B cell (primary cell): ENCODE results near the gene OR2Y1. TPM values are rescaled to one million over a fixed set of nuclear protein-coding genes. Genes with fewer than 3 reads are reported as not detected.
A peak's percentile ranks its signal among the peaks of the same experiment; 100 is the strongest.

Source experiments
- ATAC-seq: fragments of 200-7000 bp; cut with Tn5 transposase; one replicate; pipeline ENCODE4 v1.10.0; 2021; ENCODE audit warnings: low read depth, mild to moderate bottlenecking, moderate number of reproducible peaks, moderate library complexity
- CTCF ChIA-PET: fragments of 350-600 bp; sonication (Branson Sonifier 250); formaldehyde crosslinking; loops from one replicate; lab custom pipeline; 2021; ENCODE audit warnings: antibody characterized with exemption, inconsistent platforms; lab: Charles Lee
- POLR2A ChIA-PET: fragments of 350-600 bp; sonication (Branson Sonifier 250); formaldehyde crosslinking; loops from one replicate; lab custom pipeline; 2021; ENCODE audit warnings: antibody characterized with exemption; lab: Charles Lee
- DNase-seq: peaks from one replicate; pipeline ENCODE4 v3.0.0; 2013
- H2AFZ ChIP-seq: 2 replicates; pipeline ENCODE4 v1.6.1; 2012; ENCODE audit warnings: mild to moderate bottlenecking, low read depth, low read length; ENCODE audit not compliant: insufficient read depth, poor library complexity, severe bottlenecking
- H3K27ac ChIP-seq, 2 donors: 1 replicate in 1 of 2; 2 replicates in 1 of 2; pipeline ENCODE4 v1.5.1; 2012 to 2013; ENCODE audit warnings: low read length in 2 of 2, mild to moderate bottlenecking in 2 of 2, moderate library complexity in 1 of 2
- H3K27me3 ChIP-seq, 4 experiments: fragments of 200-600 bp in 1 of 4; sonication (generic) in 1 of 4; replicated peaks in 1 of 4; 1 replicate in 2 of 4; 2 replicates in 2 of 4; pipeline versions ENCODE4 v1.6.1 to v1.7.0; 2013 to 2016; ENCODE audit warnings: low read length in 3 of 4, mild to moderate bottlenecking in 2 of 4, mixed read lengths in 1 of 4, moderate library complexity in 1 of 4; ENCODE audit not compliant: insufficient read depth in 4 of 4, control insufficient read depth in 3 of 4; ENCODE audit errors: control extremely low read depth in 1 of 4
- H3K36me3 ChIP-seq, 2 experiments: replicated peaks in 1 of 2; 1 replicate in 1 of 2; 2 replicates in 1 of 2; pipeline versions ENCODE4 v1.6.1 to v1.7.1; 2013; ENCODE audit warnings: low read length in 1 of 2; ENCODE audit not compliant: insufficient read depth in 2 of 2, control insufficient read depth in 1 of 2; ENCODE audit errors: control extremely low read depth in 1 of 2, extremely low read depth in 1 of 2
- H3K4me1 ChIP-seq, 2 donors: fragments of 200-600 bp in 1 of 2; sonication (generic) in 1 of 2; 1 replicate in 1 of 2; 2 replicates in 1 of 2; pipeline versions ENCODE4 v1.5.1 to v1.6.1; 2013 to 2017; ENCODE audit warnings: low read length in 2 of 2; ENCODE audit not compliant: control insufficient read depth in 2 of 2, insufficient read depth in 2 of 2
- H3K4me2 ChIP-seq: replicated peaks from 2 replicates; pipeline ENCODE3; 2012; ENCODE audit warnings: mild to moderate bottlenecking, low read depth, low read length; ENCODE audit not compliant: poor library complexity, severe bottlenecking
- H3K4me3 ChIP-seq, 5 experiments: fragments of 200-600 bp in 1 of 5; sonication (generic) in 1 of 5; 1 replicate in 3 of 5; 2 replicates in 2 of 5; pipeline versions ENCODE4 v1.5.1 to v1.7.0; 2011 to 2016; ENCODE audit warnings: low read length in 4 of 5, mild to moderate bottlenecking in 4 of 5, low read depth in 2 of 5, control low read depth in 1 of 5, moderate library complexity in 1 of 5; ENCODE audit not compliant: insufficient read depth in 1 of 5; ENCODE audit errors: control extremely low read depth in 1 of 5, extremely low read depth in 1 of 5
- H3K79me2 ChIP-seq: fragments of 200-600 bp; sonication (generic); one replicate; pipeline ENCODE4 v1.6.0; 2016; ENCODE audit warnings: low read length; ENCODE audit not compliant: control insufficient read depth, insufficient read depth
- H3K9ac ChIP-seq: fragments of 200-600 bp; sonication (generic); 2 replicates; pipeline ENCODE4 v1.6.1; 2017; ENCODE audit warnings: mild to moderate bottlenecking, low read length, moderate library complexity
- H3K9me3 ChIP-seq, 3 donors: one replicate each; pipeline versions ENCODE4 v1.6.1 to v1.7.1; 2013; ENCODE audit warnings: low read length in 2 of 3; ENCODE audit not compliant: control insufficient read depth in 2 of 3, insufficient read depth in 1 of 3; ENCODE audit errors: control extremely low read depth in 1 of 3
- H4K20me1 ChIP-seq: 2 replicates; pipeline ENCODE4 v1.6.0; 2012; ENCODE audit warnings: mild to moderate bottlenecking, low read length; ENCODE audit not compliant: insufficient read depth, control insufficient read depth, poor library complexity, severe bottlenecking
- H3K27ac Mint-ChIP-seq: one replicate; pipeline ENCODE4 v1.8.0; 2021; ENCODE audit warnings: mixed read lengths
- H3K27me3 Mint-ChIP-seq: one replicate; pipeline ENCODE4 v1.8.0; 2021; ENCODE audit warnings: mixed read lengths
- H3K4me1 Mint-ChIP-seq: one replicate; pipeline ENCODE4 v1.8.0; 2021; ENCODE audit warnings: mixed read lengths
- H3K4me3 Mint-ChIP-seq: one replicate; pipeline ENCODE4 v1.8.0; 2021; ENCODE audit warnings: mixed read lengths
- H3K9me3 Mint-ChIP-seq: one replicate; pipeline ENCODE4 v1.8.0; 2022; ENCODE audit warnings: mixed read lengths; ENCODE audit not compliant: insufficient read depth
- EZH2 ChIP-seq: IDR thresholded peaks from 2 replicates; pipeline ENCODE4 v1.6.1; 2012; ENCODE audit warnings: borderline replicate concordance, low read depth, mild to moderate bottlenecking, moderate library complexity, low read length; ENCODE audit not compliant: insufficient read depth, poor library complexity, severe bottlenecking
- WGBS: methylation state at CpG from one replicate; pipeline ENCODE4 v1.1.5; 2013; ENCODE audit warnings: missing lambda C conversion rate; ENCODE audit not compliant: insufficient coverage; 5-methylcytosine and 5-hydroxymethylcytosine counted together
- intact Hi-C: fragments of 100-400 bp; cut with micrococcal nuclease; formaldehyde crosslinking; loops from one replicate; pipeline ENCODE4 v1.10.0; 2022
- polyA plus RNA-seq: library from polyadenylated mRNA; depleted of rRNA; stranded (reverse); fragments of >200 nt; gene quantifications from 2 replicates; pipeline ENCODE4 v1.2.3, GENCODE V29; 2012
- total RNA-seq, 2 donors: library from RNA; stranded (reverse); fragments of 120-200 nt in 1 of 2; gene quantifications; 1 replicate in 1 of 2; 2 replicates in 1 of 2; pipeline versions ENCODE4 v1.2.3 to v1.2.4, GENCODE V29; 2013 to 2022
- TF ChIP-seq, protein P1 (sequence below): fragments of 200-600 bp; IDR thresholded peaks from one replicate; pipeline ENCODE4 v1.8.0; 2022; ENCODE audit warnings: antibody characterized with exemption, mild to moderate bottlenecking

OR2Y1 gene
- total and polyA plus RNA-seq, 2 donors (not counting 1 experiment from before 2014, with no cell fraction given): not detected

DNA sequence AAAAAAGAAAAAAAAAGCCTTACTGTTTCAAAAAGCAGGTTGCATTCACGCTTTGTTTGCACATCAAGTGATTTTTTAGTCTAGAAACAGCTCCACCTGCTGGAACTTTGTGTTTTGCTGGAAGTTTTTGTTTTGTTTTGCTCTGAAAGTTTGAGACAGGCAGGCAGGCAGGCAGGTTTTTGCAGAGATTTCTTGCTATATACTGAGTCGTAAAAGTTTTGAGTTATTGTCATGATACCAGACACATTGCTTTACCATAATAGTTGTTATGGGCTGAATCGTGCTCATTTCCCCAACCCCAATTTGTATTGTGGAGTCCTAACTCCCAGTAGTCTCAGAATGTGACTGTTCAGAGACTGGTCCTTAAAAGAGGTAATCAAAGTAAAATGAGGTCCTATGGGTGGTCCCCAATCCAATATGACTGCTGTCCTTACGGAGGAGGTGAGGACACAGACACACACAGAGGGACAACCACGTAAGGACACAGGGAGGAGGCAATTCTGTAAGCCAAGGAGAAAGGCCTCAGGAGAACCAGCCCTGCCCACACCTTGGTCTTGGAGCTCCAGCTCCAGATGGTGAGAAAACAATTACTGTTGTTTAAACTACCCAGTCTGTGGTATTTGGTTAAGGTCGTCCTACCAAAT lies 20.9 kb downstream of the OR2Y1 start:
- H2AFZ ChIP-seq: no peak overlapping the region
- no peak for TF ChIP-seq EZH2
- TF ChIP-seq, protein P1, sequence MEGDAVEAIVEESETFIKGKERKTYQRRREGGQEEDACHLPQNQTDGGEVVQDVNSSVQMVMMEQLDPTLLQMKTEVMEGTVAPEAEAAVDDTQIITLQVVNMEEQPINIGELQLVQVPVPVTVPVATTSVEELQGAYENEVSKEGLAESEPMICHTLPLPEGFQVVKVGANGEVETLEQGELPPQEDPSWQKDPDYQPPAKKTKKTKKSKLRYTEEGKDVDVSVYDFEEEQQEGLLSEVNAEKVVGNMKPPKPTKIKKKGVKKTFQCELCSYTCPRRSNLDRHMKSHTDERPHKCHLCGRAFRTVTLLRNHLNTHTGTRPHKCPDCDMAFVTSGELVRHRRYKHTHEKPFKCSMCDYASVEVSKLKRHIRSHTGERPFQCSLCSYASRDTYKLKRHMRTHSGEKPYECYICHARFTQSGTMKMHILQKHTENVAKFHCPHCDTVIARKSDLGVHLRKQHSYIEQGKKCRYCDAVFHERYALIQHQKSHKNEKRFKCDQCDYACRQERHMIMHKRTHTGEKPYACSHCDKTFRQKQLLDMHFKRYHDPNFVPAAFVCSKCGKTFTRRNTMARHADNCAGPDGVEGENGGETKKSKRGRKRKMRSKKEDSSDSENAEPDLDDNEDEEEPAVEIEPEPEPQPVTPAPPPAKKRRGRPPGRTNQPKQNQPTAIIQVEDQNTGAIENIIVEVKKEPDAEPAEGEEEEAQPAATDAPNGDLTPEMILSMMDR: peak; percentile 65
- Mint-ChIP-seq H3K27ac (no peak overlapping the region), H3K4me3 (no peak overlapping the region), H3K4me1 (no peaks in the 10 kb centered on the region), H3K27me3 (peaks cover 46% of the 10 kb centered on the region), H3K9me3 (no peaks in the 10 kb centered on the region)
- H3K27me3 ChIP-seq: peaks cover 0 to 2% (median 1%) of the 10 kb centered on the region in 4 experiments
- no peaks in the 10 kb centered on the region for H3K79me2 ChIP-seq
- H3K27ac ChIP-seq: no peak overlapping the region
- POLR2A ChIA-PET: no interaction called here
- no peaks in the 10 kb centered on the region for H3K4me1 ChIP-seq
- ATAC-seq: no peak
- intact Hi-C loops: no loop called here
- H3K4me2 ChIP-seq: no peak overlapping the region
- H3K4me3 ChIP-seq: no peak overlapping the region
- no peaks in the 10 kb centered on the region for H4K20me1 ChIP-seq
- WGBS: 52% methylated on average over 3 of the region's 6 CpGs
- DNase-seq: peak; percentile 8
- CTCF ChIA-PET: interaction anchor here (0.6 to 1.8 kb wide), 8 partner anchors 12 to 426 kb away, joined by 3 to 4 read pairs (median 3); no protein-coding TSS in a partner anchor
- H3K36me3 ChIP-seq: no peaks in the 10 kb centered on the region
- no peak overlapping the region for H3K9ac ChIP-seq
- H3K9me3 ChIP-seq: no peaks in the 10 kb centered on the region

DNA sequence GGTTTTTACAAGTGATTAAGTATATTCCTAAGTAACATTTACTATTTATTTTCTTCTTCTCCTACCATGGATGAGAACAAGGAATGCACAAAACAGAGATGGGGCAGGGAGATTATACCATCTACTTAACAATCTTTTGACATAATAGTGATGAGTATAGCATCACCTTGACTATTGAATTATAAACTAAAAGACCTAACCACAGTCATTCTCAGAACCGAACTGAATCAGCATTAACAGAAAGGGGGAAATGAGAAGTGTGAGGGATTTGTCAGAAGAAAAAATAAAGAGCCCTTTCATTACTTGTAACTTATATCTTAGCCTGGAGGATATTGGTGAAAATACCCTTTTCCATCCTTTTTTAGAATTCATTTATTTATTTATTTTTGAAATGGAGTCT lies 21.9 kb downstream of the OR2Y1 start:
- H3K27ac ChIP-seq: no peak overlapping the region
- no peak for ATAC-seq
- Mint-ChIP-seq H3K4me1 (no peaks in the 10 kb centered on the region), H3K27ac (no peak overlapping the region), H3K4me3 (no peak overlapping the region), H3K9me3 (peaks cover 3% of the 10 kb centered on the region), H3K27me3 (peaks cover 47% of the 10 kb centered on the region)
- no peaks in the 10 kb centered on the region for H3K79me2 ChIP-seq
- CTCF ChIA-PET: interaction anchor here (1.0 to 1.8 kb wide), 2 partner anchors 31 to 61 kb away, joined by 3 read pairs; no protein-coding TSS in a partner anchor
- peaks cover 0 to 2% (median 0%) of the 10 kb centered on the region in 4 experiments for H3K27me3 ChIP-seq
- no peaks in the 10 kb centered on the region for H3K4me1 ChIP-seq
- H3K9ac ChIP-seq: no peak overlapping the region
- H2AFZ ChIP-seq: no peak overlapping the region
- no peaks in the 10 kb centered on the region for H3K9me3 ChIP-seq
- H3K4me2 ChIP-seq: no peak overlapping the region
- H3K36me3 ChIP-seq: no peaks in the 10 kb centered on the region
- H4K20me1 ChIP-seq: no peaks in the 10 kb centered on the region
- no peak for DNase-seq
- no peak for TF ChIP-seq EZH2
- TF ChIP-seq, protein P1: no peak
- WGBS: no CpG with 5 or more reads among the region's 1 CpG
- H3K4me3 ChIP-seq: no peak overlapping the region
- intact Hi-C loops: no loop called here
- POLR2A ChIA-PET: no interaction called here
